K562 (cell line): Measurements from ENCODE around the gene IL24.

Source experiments
- CREB1 ChIP-seq, 2 experiments: sonication (generic) in 1 of 2; formaldehyde crosslinking in 1 of 2; IDR thresholded peaks; 2 replicates each; pipeline versions ENCODE4 v1.6.1 to v1.8.0; 2012 to 2022; ENCODE audit warnings: inconsistent platforms in 1 of 2, mild to moderate bottlenecking in 1 of 2, missing genetic modification reagents in 1 of 2, moderate library complexity in 1 of 2
- EZH2 ChIP-seq: IDR thresholded peaks from 2 replicates; pipeline ENCODE4 v1.6.1; 2012; ENCODE audit warnings: low read depth, mild to moderate bottlenecking, inconsistent platforms, low read length, borderline replicate concordance
- KDM1A ChIP-seq, 2 experiments: fragments of 450-650 bp; IDR thresholded peaks; 2 replicates each; pipeline ENCODE4 v1.6.1; 2016; ENCODE audit warnings: mild to moderate bottlenecking in 2 of 2
- RFX5 ChIP-seq: IDR thresholded peaks from 2 replicates; pipeline ENCODE4 v1.6.1; 2011; ENCODE audit warnings: low read depth, mild to moderate bottlenecking, improper control_type of control experiment, low read length
- ZNF239 ChIP-seq: fragments of 250-450 bp; sonication (Bioruptor Pico); IDR thresholded peaks from 2 replicates; pipeline ENCODE4 v1.4.0; 2020; ENCODE audit warnings: mild to moderate bottlenecking
- TF ChIP-seq, protein P1 (sequence below): sonication (generic); formaldehyde crosslinking; IDR thresholded peaks from 2 replicates; pipeline ENCODE4 v1.9.0; 2022; ENCODE audit warnings: mild to moderate bottlenecking, missing genetic modification reagents

DNA sequence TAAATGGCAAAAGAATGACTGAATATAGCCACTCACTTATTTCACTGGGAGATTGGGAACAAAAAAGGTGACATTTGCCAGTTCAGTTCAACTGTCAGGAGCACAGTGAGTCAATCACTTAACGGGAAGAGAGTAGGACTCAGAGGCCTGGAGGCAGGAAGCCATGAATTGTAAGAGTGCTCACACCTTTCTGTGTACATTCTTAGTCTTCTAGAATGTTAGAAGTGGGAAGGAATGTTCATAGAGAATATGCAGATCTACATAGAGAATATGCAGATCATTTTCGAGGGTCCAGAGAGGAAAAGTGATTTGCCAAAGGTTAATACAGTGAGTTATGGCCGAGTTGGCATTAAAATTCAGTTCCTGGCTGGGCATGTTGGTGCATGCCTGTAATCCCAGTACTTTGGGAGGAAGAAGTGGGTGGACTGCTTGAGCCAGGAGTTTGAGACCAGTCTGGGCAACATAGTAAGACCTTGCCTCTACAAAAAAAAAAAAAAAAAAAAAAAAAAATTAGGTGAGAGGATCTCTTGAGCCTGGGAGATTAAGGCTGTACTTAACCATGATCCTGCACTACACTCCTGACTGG lies 23.5 kb upstream of the IL24 start:
- TF ChIP-seq KDM1A (IDR thresholded peaks at IDR 0.05) (no peak), CREB1 (IDR thresholded peaks at IDR 0.05) (no peak), CREB1 (CRISPR knock-in tag; IDR thresholded peaks at IDR 0.05) (no peak), ZNF239 (no peak), EZH2 (no peak), RFX5 (no peak)
- TF ChIP-seq, protein P1, sequence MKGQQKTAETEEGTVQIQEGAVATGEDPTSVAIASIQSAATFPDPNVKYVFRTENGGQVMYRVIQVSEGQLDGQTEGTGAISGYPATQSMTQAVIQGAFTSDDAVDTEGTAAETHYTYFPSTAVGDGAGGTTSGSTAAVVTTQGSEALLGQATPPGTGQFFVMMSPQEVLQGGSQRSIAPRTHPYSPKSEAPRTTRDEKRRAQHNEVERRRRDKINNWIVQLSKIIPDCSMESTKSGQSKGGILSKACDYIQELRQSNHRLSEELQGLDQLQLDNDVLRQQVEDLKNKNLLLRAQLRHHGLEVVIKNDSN: no peak
